H9 (cell line): Measurements from ENCODE around the gene GNB1L. TPM values are rescaled to one million over a fixed set of nuclear protein-coding genes. Genes with fewer than 3 reads are reported as not detected.

Experiments
- DNase-seq: peaks from one replicate; pipeline ENCODE4 v3.0.0-alpha.2; 2017
- H2AFZ ChIP-seq: one replicate; pipeline ENCODE4 v1.6.1; 2013; ENCODE audit warnings: mild to moderate bottlenecking, low read length, control low read depth, moderate library complexity
- H2AK5ac ChIP-seq: 2 replicates; pipeline ENCODE4 v1.6.1; 2013; ENCODE audit warnings: low read length, control low read depth, mixed read lengths; ENCODE audit not compliant: insufficient read length
- H2BK120ac ChIP-seq: one replicate; pipeline ENCODE4 v1.6.1; 2013; ENCODE audit warnings: low read depth, mild to moderate bottlenecking, low read length, control low read depth, inconsistent platforms; ENCODE audit not compliant: poor library complexity, severe bottlenecking
- H2BK12ac ChIP-seq: 2 replicates; pipeline ENCODE4 v1.6.1; 2013; ENCODE audit warnings: low read length, control low read depth, mixed read lengths, low read depth; ENCODE audit not compliant: insufficient read length
- H2BK15ac ChIP-seq: 2 replicates; pipeline ENCODE4 v1.6.1; 2013; ENCODE audit warnings: low read depth, low read length, control low read depth
- H2BK20ac ChIP-seq: one replicate; pipeline ENCODE4 v1.6.1; 2013; ENCODE audit warnings: low read depth, mild to moderate bottlenecking, low read length, control low read depth, inconsistent platforms; ENCODE audit not compliant: poor library complexity, severe bottlenecking
- H2BK5ac ChIP-seq: 2 replicates; pipeline ENCODE4 v1.6.1; 2013; ENCODE audit warnings: low read length, control low read depth, mixed read lengths; ENCODE audit not compliant: insufficient read length
- H3K14ac ChIP-seq: 2 replicates; pipeline ENCODE4 v1.6.1; 2013; ENCODE audit warnings: low read length, control low read depth; ENCODE audit not compliant: insufficient read depth
- H3K18ac ChIP-seq: 2 replicates; pipeline ENCODE4 v1.6.1; 2013; ENCODE audit warnings: low read depth, mild to moderate bottlenecking, mixed read lengths, low read length, control low read depth; ENCODE audit not compliant: insufficient read length
- H3K23ac ChIP-seq: 2 replicates; pipeline ENCODE4 v1.6.1; 2013; ENCODE audit warnings: low read length, control low read depth, mixed read lengths, low read depth; ENCODE audit not compliant: insufficient read length
- H3K23me2 ChIP-seq: 2 replicates; pipeline ENCODE4 v1.6.1; 2013; ENCODE audit warnings: low read depth, mild to moderate bottlenecking, mixed read lengths, low read length, control low read depth; ENCODE audit not compliant: insufficient read length, poor library complexity, severe bottlenecking
- H3K27ac ChIP-seq: 2 replicates; pipeline ENCODE4 v1.5.1; 2013; ENCODE audit warnings: low read length, control low read depth, mixed read lengths, low read depth; ENCODE audit not compliant: insufficient read length
- H3K27me3 ChIP-seq: 2 replicates; pipeline ENCODE4 v1.6.1; 2013; ENCODE audit warnings: low read length, control low read depth, inconsistent platforms; ENCODE audit not compliant: insufficient read depth
- H3K4ac ChIP-seq: 2 replicates; pipeline ENCODE4 v1.6.1; 2013; ENCODE audit warnings: low read depth, mild to moderate bottlenecking, control low read depth, inconsistent platforms, low read length, moderate library complexity
- H3K4me1 ChIP-seq: 2 replicates; pipeline ENCODE4 v1.6.1; 2013; ENCODE audit warnings: low read length, control low read depth, inconsistent platforms; ENCODE audit not compliant: insufficient read depth
- H3K4me2 ChIP-seq: 2 replicates; pipeline ENCODE4 v1.6.1; 2013; ENCODE audit warnings: low read length, control low read depth, mixed read lengths; ENCODE audit not compliant: insufficient read length, insufficient read depth
- H3K56ac ChIP-seq: 2 replicates; pipeline ENCODE4 v1.6.1; 2013; ENCODE audit warnings: low read depth, mild to moderate bottlenecking, mixed read lengths, low read length, control low read depth; ENCODE audit not compliant: insufficient read length
- H3K79me1 ChIP-seq: 2 replicates; pipeline ENCODE4 v1.6.1; 2013; ENCODE audit warnings: low read depth, mild to moderate bottlenecking, moderate library complexity, low read length, control low read depth, inconsistent platforms; ENCODE audit not compliant: insufficient read depth, poor library complexity, severe bottlenecking
- H3K79me2 ChIP-seq: 2 replicates; pipeline ENCODE4 v1.6.1; 2013; ENCODE audit warnings: low read length, control low read depth, inconsistent platforms; ENCODE audit not compliant: insufficient read depth
- H3K9ac ChIP-seq: 2 replicates; pipeline ENCODE4 v1.6.1; 2013; ENCODE audit warnings: low read length, control low read depth, mixed read lengths; ENCODE audit not compliant: insufficient read length; ENCODE audit errors: extremely low read depth
- H3K9me3 ChIP-seq: one replicate; pipeline ENCODE4 v1.6.1; 2013; ENCODE audit warnings: low read depth, low read length, inconsistent platforms; ENCODE audit not compliant: control insufficient read depth
- H3T11ph ChIP-seq: one replicate; pipeline ENCODE4 v1.6.1; 2013; ENCODE audit warnings: mild to moderate bottlenecking, low read length, control low read depth, inconsistent platforms
- H4K20me1 ChIP-seq: one replicate; pipeline ENCODE4 v1.6.1; 2013; ENCODE audit not compliant: control insufficient read depth, insufficient read length, insufficient read depth
- H4K5ac ChIP-seq: 2 replicates; pipeline ENCODE4 v1.6.1; 2013; ENCODE audit warnings: low read depth, mild to moderate bottlenecking, mixed read lengths, low read length, control low read depth; ENCODE audit not compliant: insufficient read length
- H4K8ac ChIP-seq: replicated peaks from 2 replicates; pipeline ENCODE4 v1.6.1; 2013; ENCODE audit warnings: low read length, control low read depth, mixed read lengths, low read depth; ENCODE audit not compliant: insufficient read length
- H4K91ac ChIP-seq: 2 replicates; pipeline ENCODE4 v1.6.1; 2013; ENCODE audit warnings: low read depth, mild to moderate bottlenecking, moderate library complexity, mixed read lengths, low read length, control low read depth; ENCODE audit not compliant: insufficient read length
- H3K27ac Mint-ChIP-seq, 3 experiments: 2 replicates in 2 of 3; 3 replicates in 1 of 3; pipeline ENCODE4 v1.8.0; 2020 to 2021; ENCODE audit warnings: mixed read lengths in 3 of 3, mild to moderate bottlenecking in 1 of 3, moderate library complexity in 1 of 3
- H3K27me3 Mint-ChIP-seq: 2 replicates; pipeline ENCODE4 v1.8.0; 2021; ENCODE audit warnings: low read depth, mild to moderate bottlenecking, moderate library complexity, mixed read lengths
- H3K36me3 Mint-ChIP-seq, 3 experiments: 2 replicates in 2 of 3; 3 replicates in 1 of 3; pipeline ENCODE4 v1.8.0; 2020 to 2021; ENCODE audit warnings: low read depth in 3 of 3, mixed read lengths in 3 of 3; ENCODE audit not compliant: insufficient read depth in 1 of 3
- H3K4me1 Mint-ChIP-seq, 2 experiments: 2 replicates each; pipeline ENCODE4 v1.8.0; 2020; ENCODE audit warnings: mixed read lengths in 2 of 2
- H3K4me3 Mint-ChIP-seq, 2 experiments: 2 replicates in 1 of 2; 3 replicates in 1 of 2; pipeline ENCODE4 v1.8.0; 2020 to 2021; ENCODE audit warnings: mild to moderate bottlenecking in 2 of 2, mixed read lengths in 2 of 2, moderate library complexity in 1 of 2
- H3K9me3 Mint-ChIP-seq, 2 experiments: 2 replicates in 1 of 2; 3 replicates in 1 of 2; pipeline ENCODE4 v1.8.0; 2020; ENCODE audit warnings: mild to moderate bottlenecking in 2 of 2, mixed read lengths in 2 of 2, moderate library complexity in 1 of 2
- CTCF ChIP-seq: fragments of 200-600 bp; sonication (generic); conservative IDR thresholded peaks from 3 replicates; pipeline ENCODE4 v1.8.0; 2021; ENCODE audit warnings: antibody characterized with exemption, mild to moderate bottlenecking
- WGBS: extraction: QIAGEN DNeasy Blood & Tissue Kit; methylation state at CpG from one replicate; pipeline ENCODE4 v1.1.7; 2013; ENCODE audit warnings: missing lambda C conversion rate, low lambda C conversion rate, mixed read lengths; ENCODE audit not compliant: insufficient read length; ENCODE audit errors: extremely low coverage; 5-methylcytosine and 5-hydroxymethylcytosine counted together
- total RNA-seq: library from RNA; stranded (reverse); gene quantifications from 2 replicates; pipeline ENCODE4 v1.2.1, GENCODE V29; 2021

Gene GNB1L
- total RNA-seq, 1 experiment from 2014 or later: 22.4 TPM

- H3K79me2 ChIP-seq: no peaks in the 10 kb centered on the region
- no peaks in the 10 kb centered on the region for H3K23me2 ChIP-seq
- no peak overlapping the region for H3K27ac ChIP-seq
- H3K27me3 ChIP-seq: no peaks in the 10 kb centered on the region
- no CpG with 5 or more reads among the region's 6 CpGs for WGBS
- H4K5ac ChIP-seq: no peak overlapping the region
- no peak overlapping the region for H3T11ph ChIP-seq
- no peak overlapping the region for H3K4me3 Mint-ChIP-seq
- no peak overlapping the region for H3K27ac Mint-ChIP-seq
- H2BK20ac ChIP-seq: no peak overlapping the region
- H2BK12ac ChIP-seq: no peak overlapping the region
- H3K36me3 Mint-ChIP-seq: no peaks in the 10 kb centered on the region
- H3K14ac ChIP-seq: no peak overlapping the region
- no peak overlapping the region for H2AFZ ChIP-seq
- H3K4ac ChIP-seq: no peak overlapping the region
- H2BK5ac ChIP-seq: no peak overlapping the region
- H2AK5ac ChIP-seq: no peak overlapping the region
- H2BK120ac ChIP-seq: no peak overlapping the region
- no peaks in the 10 kb centered on the region for H4K20me1 ChIP-seq
- no peak overlapping the region for H2BK15ac ChIP-seq
- H3K27me3 Mint-ChIP-seq: peaks cover 3% of the 10 kb centered on the region; the same call in 1 of the 2 replicates
- peaks cover 4 to 5% of the 10 kb centered on the region in 2 experiments; a peak in 3 of 4 replicates for H3K4me1 Mint-ChIP-seq
- H4K8ac ChIP-seq: no peak overlapping the region
- no peak overlapping the region for H3K23ac ChIP-seq
- H3K18ac ChIP-seq: no peak overlapping the region
- H3K4me1 ChIP-seq: no peaks in the 10 kb centered on the region
- no peak overlapping the region for H3K9ac ChIP-seq
- H3K79me1 ChIP-seq: no peaks in the 10 kb centered on the region
- no peaks in the 10 kb centered on the region; a peak in 1 of 5 replicates for H3K9me3 Mint-ChIP-seq
- no peak overlapping the region for H3K4me2 ChIP-seq
- no peak for DNase-seq
- no peak overlapping the region for H4K91ac ChIP-seq
- H3K56ac ChIP-seq: no peak overlapping the region
- TF ChIP-seq CTCF: no peak
- no peaks in the 10 kb centered on the region for H3K9me3 ChIP-seq
These were observed 111.6 kb downstream of the GNB1L start for GRCh38 chr22:19743081-19743480.
